ENCODE results near the gene CELA1. TPM values are rescaled to one million over a fixed set of nuclear protein-coding genes. Genes with fewer than 3 reads are reported as not detected.
A peak's percentile ranks its signal among the peaks of the same experiment; 100 is the strongest.
"Not testable (repeated sequence)": the region's sequence is repeated elsewhere in the genome, so short reads cannot be mapped to it uniquely, and the experiment has no call there.

Gene CELA1
- total RNA-seq, 1 experiment from 2014 or later = not detected

DNA sequence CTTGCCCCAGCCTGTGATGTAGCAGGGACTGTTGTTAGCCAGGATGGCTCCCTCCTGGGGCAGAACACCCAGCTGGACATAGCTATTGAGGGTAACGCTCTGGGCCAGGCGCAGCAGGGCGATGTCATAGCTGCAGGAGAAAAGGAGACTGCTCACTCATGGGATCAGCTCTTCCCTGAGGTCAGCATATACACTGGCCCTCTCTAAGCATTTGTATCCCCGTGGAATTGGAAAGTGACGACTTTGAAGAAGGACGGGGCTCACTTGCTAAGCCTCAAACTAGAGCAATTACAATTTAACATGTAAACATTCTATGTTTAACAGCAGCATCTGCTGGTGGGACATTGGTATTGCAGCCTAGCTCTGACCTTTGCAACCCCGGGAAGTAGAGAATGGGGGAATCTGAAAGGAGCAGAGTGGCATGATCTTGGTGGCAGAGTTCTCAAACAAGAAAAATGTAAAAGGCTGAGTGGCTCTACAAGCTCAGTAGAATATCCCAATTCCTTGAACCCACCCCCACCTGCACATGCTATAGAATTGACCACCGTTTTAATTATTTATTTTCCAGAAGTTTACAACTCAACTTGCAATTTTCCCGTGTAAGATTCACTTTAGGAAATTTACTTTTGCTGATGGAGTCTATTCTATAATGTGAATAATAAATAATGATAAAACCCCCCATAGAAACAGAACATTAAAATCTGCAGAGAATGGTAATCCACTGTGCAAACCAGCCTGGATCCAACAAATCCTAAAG is 5.0 kb downstream of the CELA1 start:
- ATAC-seq (peak; percentile 76), DNase-seq (ENCODE audit: low spot score) (peak; percentile 75)
- H3K4me3 Mint-ChIP-seq = peak overlapping the region; percentile 51
- ChIA-PET CTCF (interaction anchor here (0.6 to 5.2 kb wide), 55 partner anchors 9 to 576 kb away, joined by 3 to 133 read pairs (median 4); partner anchors contain the start of genes BIN2, CSRNP2, DAZAP2 and GALNT6), POLR2A (interaction anchor here (0.6 to 1.3 kb wide), 7 partner anchors 9 to 495 kb away, joined by 3 to 5 read pairs (median 4); partner anchors contain the start of gene CSRNP2)
- no peaks in the 10 kb centered on the region for H3K9me3 Mint-ChIP-seq
- no peaks in the 10 kb centered on the region for H3K36me3 Mint-ChIP-seq
- no peak overlapping the region for H3K27ac Mint-ChIP-seq
- TF ChIP-seq, protein P1, sequence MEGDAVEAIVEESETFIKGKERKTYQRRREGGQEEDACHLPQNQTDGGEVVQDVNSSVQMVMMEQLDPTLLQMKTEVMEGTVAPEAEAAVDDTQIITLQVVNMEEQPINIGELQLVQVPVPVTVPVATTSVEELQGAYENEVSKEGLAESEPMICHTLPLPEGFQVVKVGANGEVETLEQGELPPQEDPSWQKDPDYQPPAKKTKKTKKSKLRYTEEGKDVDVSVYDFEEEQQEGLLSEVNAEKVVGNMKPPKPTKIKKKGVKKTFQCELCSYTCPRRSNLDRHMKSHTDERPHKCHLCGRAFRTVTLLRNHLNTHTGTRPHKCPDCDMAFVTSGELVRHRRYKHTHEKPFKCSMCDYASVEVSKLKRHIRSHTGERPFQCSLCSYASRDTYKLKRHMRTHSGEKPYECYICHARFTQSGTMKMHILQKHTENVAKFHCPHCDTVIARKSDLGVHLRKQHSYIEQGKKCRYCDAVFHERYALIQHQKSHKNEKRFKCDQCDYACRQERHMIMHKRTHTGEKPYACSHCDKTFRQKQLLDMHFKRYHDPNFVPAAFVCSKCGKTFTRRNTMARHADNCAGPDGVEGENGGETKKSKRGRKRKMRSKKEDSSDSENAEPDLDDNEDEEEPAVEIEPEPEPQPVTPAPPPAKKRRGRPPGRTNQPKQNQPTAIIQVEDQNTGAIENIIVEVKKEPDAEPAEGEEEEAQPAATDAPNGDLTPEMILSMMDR (IDR thresholded peaks at IDR 0.05) = peak; percentile 91
- TF ChIP-seq, protein P2, sequence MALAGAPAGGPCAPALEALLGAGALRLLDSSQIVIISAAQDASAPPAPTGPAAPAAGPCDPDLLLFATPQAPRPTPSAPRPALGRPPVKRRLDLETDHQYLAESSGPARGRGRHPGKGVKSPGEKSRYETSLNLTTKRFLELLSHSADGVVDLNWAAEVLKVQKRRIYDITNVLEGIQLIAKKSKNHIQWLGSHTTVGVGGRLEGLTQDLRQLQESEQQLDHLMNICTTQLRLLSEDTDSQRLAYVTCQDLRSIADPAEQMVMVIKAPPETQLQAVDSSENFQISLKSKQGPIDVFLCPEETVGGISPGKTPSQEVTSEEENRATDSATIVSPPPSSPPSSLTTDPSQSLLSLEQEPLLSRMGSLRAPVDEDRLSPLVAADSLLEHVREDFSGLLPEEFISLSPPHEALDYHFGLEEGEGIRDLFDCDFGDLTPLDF (CRISPR knock-in tag; IDR thresholded peaks at IDR 0.05) = no peak
- H3K27me3 Mint-ChIP-seq (ENCODE audit: low read depth) = no peaks in the 10 kb centered on the region
- peaks cover 6% of the 10 kb centered on the region for H3K4me1 Mint-ChIP-seq

DNA sequence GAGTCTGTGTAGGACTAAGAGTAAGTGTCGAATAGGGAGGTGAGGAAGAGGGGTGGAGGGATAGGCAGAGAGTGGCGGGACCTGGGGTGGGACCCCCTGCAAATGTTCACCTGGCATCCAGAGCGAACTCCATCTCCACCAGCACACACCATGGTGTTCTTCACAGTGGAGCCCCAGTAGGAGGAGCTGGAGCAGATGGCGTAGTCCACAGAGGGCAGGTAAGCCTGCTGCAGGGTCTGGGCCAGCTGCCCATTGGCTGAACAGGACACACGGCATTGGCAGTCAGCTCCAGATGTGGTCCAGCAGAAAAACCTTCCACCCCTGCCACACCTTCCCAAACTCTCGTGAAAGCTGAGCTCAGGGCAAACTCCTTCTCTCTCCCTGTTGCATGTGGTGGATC is 6.7 kb downstream of the CELA1 start:
- no peak overlapping the region for H3K4me3 Mint-ChIP-seq
- peaks cover 3% of the 10 kb centered on the region for H3K4me1 Mint-ChIP-seq
- DNase-seq (ENCODE audit: low spot score) (no peak), ATAC-seq (peak; percentile 60)
- H3K9me3 Mint-ChIP-seq = no peaks in the 10 kb centered on the region
- POLR2A ChIA-PET = no interaction called here
- no peaks in the 10 kb centered on the region for H3K27me3 Mint-ChIP-seq (ENCODE audit: low read depth)
- H3K27ac Mint-ChIP-seq = no peak overlapping the region
- no peak for TF ChIP-seq FOXJ3 (CRISPR knock-in tag; IDR thresholded peaks at IDR 0.05; ENCODE audit: borderline replicate concordance)
- no peak for TF ChIP-seq GRHL2 (CRISPR knock-in tag; IDR thresholded peaks at IDR 0.05; ENCODE audit: insufficient replicate concordance, severe bottlenecking)
- TF ChIP-seq, protein P3, sequence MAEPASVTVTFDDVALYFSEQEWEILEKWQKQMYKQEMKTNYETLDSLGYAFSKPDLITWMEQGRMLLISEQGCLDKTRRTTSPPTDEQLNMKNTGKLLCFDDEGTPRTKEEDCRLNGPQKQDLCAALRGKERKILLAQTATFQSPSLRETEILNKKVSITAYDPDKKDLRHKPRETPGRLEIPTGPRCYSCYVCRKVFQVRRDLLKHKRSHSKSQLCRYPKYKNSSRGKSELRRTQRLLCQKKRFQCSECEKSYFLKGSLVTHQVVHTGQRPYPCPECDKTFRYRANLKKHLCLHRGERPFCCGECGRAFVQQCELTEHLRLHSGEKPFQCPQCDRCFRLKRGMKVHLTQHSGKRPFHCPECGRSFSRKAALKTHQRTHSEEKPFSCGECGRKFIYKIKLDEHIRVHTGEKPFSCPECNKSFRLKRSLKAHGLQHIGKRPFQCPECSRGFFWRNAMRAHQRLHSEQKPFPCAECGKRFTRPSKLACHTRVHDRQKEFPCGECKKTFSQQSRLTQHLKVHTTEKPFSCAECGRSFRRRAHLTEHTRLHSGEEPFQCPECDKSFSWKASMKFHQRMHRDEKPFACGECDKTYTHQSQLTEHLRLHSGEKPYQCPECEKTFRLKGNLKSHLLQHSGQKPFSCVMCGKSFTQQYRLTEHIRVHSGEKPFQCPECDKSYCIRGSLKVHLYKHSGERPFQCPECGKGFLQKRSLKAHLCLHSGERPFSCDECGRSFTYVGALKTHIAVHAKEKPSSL (CRISPR knock-in tag; conservative IDR thresholded peaks at IDR 0.05) = no peak
- TF ChIP-seq PRRX2 (CRISPR knock-in tag; IDR thresholded peaks at IDR 0.05) = no peak
- TF ChIP-seq ZNF671 (CRISPR knock-in tag; IDR thresholded peaks at IDR 0.05) = no peak
- no peaks in the 10 kb centered on the region for H3K36me3 Mint-ChIP-seq
- CTCF ChIA-PET = interaction anchor here (1.2 to 5.2 kb wide), 4 partner anchors 11 to 77 kb away, joined by 5 to 133 read pairs (median 26); partner anchors contain the start of gene SMAGP

DNA sequence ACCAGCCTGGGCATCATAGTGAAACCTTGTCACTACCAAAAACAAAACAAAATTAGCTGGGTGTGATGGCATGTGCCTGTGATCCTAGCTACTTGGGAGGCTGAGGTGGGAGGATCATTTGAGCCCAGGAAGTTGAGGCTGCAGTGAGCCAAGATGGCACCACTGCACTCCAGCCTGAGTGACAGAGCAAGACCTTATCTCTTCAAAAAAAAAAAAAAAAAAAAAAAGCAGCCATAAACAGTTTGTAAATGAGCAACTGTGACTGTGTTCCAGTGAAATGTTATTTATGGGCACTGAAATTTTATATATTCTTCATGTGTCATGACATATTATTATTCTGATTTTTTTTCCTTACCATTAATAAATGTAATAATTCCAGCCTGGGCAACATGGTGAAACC is 9.1 kb downstream of the CELA1 start:
- DNase-seq (ENCODE audit: low spot score); H3K4me3 Mint-ChIP-seq; H3K27me3 Mint-ChIP-seq (ENCODE audit: low read depth); POLR2A ChIA-PET; H3K4me1 Mint-ChIP-seq; ATAC-seq; H3K36me3 Mint-ChIP-seq; H3K9me3 Mint-ChIP-seq; H3K27ac Mint-ChIP-seq: not testable (repeated sequence)
- CTCF ChIA-PET = interaction anchor here (0.7 to 1.1 kb wide), 4 partner anchors 25 to 1988 kb away, joined by 3 to 5 read pairs (median 4); partner anchors contain the start of genes SMAGP and TMBIM6

DNA sequence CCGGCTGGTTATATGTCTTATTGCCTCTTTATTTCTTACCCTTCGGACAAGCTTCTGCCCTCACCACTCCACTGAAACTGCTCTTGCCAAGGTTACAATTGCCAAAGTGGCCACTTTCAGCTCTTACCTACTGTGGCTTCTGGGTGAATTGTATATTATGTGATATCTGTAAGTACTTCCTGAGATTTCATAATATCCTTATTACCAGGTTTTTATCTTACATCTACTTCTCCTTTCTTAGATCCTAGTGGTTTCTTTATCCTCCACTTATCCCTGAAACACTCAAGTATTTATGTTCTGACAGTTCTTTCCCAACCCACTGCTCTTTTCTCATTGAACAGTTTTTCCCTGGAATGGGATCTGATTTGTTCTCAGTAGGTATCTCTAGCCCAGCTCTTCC is 10.5 kb downstream of the CELA1 start:
- CTCF ChIA-PET = interaction anchor here (1.7 to 2.3 kb wide), 2 partner anchors 15 to 67 kb away, joined by 3 to 8 read pairs; no protein-coding TSS in a partner anchor
- Mint-ChIP-seq H3K9me3 (no peaks in the 10 kb centered on the region), H3K4me1 (no peaks in the 10 kb centered on the region), H3K36me3 (no peaks in the 10 kb centered on the region), H3K27me3 (ENCODE audit: low read depth) (no peaks in the 10 kb centered on the region; the same call in 1 of the 2 replicates), H3K4me3 (no peak overlapping the region), H3K27ac (no peak overlapping the region)
- DNase-seq (ENCODE audit: low spot score) = no peak
- POLR2A ChIA-PET = interaction anchor here (1.6 kb wide), 1 partner anchor 66 kb away, joined by 4 read pairs; no protein-coding TSS in a partner anchor
- ATAC-seq = no peak
- TF ChIP-seq JAZF1 (CRISPR knock-in tag; IDR thresholded peaks at IDR 0.05) (no peak), NR2C2 (CRISPR knock-in tag; IDR thresholded peaks at IDR 0.05) (no peak), OVOL2 (CRISPR knock-in tag; IDR thresholded peaks at IDR 0.05; ENCODE audit: borderline replicate concordance) (no peak), JUN (CRISPR knock-in tag; IDR thresholded peaks at IDR 0.05) (no peak), NFE2L1 (CRISPR knock-in tag; IDR thresholded peaks at IDR 0.05) (no peak)
- TF ChIP-seq, protein P4, sequence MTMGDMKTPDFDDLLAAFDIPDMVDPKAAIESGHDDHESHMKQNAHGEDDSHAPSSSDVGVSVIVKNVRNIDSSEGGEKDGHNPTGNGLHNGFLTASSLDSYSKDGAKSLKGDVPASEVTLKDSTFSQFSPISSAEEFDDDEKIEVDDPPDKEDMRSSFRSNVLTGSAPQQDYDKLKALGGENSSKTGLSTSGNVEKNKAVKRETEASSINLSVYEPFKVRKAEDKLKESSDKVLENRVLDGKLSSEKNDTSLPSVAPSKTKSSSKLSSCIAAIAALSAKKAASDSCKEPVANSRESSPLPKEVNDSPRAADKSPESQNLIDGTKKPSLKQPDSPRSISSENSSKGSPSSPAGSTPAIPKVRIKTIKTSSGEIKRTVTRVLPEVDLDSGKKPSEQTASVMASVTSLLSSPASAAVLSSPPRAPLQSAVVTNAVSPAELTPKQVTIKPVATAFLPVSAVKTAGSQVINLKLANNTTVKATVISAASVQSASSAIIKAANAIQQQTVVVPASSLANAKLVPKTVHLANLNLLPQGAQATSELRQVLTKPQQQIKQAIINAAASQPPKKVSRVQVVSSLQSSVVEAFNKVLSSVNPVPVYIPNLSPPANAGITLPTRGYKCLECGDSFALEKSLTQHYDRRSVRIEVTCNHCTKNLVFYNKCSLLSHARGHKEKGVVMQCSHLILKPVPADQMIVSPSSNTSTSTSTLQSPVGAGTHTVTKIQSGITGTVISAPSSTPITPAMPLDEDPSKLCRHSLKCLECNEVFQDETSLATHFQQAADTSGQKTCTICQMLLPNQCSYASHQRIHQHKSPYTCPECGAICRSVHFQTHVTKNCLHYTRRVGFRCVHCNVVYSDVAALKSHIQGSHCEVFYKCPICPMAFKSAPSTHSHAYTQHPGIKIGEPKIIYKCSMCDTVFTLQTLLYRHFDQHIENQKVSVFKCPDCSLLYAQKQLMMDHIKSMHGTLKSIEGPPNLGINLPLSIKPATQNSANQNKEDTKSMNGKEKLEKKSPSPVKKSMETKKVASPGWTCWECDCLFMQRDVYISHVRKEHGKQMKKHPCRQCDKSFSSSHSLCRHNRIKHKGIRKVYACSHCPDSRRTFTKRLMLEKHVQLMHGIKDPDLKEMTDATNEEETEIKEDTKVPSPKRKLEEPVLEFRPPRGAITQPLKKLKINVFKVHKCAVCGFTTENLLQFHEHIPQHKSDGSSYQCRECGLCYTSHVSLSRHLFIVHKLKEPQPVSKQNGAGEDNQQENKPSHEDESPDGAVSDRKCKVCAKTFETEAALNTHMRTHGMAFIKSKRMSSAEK (CRISPR knock-in tag; IDR thresholded peaks at IDR 0.05; ENCODE audit: borderline replicate concordance) = no peak
- TF ChIP-seq, protein P5, sequence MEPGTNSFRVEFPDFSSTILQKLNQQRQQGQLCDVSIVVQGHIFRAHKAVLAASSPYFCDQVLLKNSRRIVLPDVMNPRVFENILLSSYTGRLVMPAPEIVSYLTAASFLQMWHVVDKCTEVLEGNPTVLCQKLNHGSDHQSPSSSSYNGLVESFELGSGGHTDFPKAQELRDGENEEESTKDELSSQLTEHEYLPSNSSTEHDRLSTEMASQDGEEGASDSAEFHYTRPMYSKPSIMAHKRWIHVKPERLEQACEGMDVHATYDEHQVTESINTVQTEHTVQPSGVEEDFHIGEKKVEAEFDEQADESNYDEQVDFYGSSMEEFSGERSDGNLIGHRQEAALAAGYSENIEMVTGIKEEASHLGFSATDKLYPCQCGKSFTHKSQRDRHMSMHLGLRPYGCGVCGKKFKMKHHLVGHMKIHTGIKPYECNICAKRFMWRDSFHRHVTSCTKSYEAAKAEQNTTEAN (CRISPR knock-in tag; IDR thresholded peaks at IDR 0.05) = no peak
- TF ChIP-seq, protein P6, sequence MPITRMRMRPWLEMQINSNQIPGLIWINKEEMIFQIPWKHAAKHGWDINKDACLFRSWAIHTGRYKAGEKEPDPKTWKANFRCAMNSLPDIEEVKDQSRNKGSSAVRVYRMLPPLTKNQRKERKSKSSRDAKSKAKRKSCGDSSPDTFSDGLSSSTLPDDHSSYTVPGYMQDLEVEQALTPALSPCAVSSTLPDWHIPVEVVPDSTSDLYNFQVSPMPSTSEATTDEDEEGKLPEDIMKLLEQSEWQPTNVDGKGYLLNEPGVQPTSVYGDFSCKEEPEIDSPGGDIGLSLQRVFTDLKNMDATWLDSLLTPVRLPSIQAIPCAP (CRISPR knock-in tag; IDR thresholded peaks at IDR 0.05) = no peak
